ENCODE data around the gene LIX1. TPM values are rescaled to one million over a fixed set of nuclear protein-coding genes. Genes with fewer than 3 reads are reported as not detected.
"Not testable (repeated sequence)": the region's sequence is repeated elsewhere in the genome, so short reads cannot be mapped to it uniquely, and the experiment has no call there.

LIX1 gene
- total RNA-seq, 4 donors from 2014 or later, result under 0.01 TPM; not detected in 2

DNA sequence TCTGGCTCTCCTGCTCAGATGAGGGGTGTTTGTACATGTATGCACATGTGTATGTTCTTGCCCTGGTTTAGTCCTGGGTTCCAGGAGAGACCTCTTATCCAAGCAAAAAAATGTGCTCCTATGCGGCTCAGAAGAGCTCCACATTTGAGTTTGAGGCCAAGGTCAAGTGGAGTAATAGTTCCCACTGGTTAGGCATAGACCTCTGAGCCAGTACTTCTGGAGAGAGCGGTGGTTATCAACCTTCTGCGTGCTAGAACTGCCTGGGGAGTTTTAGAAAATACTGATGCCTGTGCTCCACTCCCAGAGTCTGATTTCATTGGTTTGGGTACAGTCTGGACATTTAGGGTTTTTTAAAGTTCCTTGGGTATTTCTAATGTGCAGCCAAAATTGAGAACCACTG, 51.5 kb downstream of the LIX1 start:
- Histone ChIP-seq H3K27ac (no peak overlapping the region), H3K4me3 (no peak overlapping the region), H3K9me3 (no peaks in the 10 kb centered on the region), H3K36me3 (no peaks in the 10 kb centered on the region), H3K27me3 (no peaks in the 10 kb centered on the region), H3K4me1 (peaks cover 0 to 3% (median 0%) of the 10 kb centered on the region in 4 donors)
- TF ChIP-seq EP300 (IDR thresholded peaks at IDR 0.05) (no peak), POLR2A (IDR thresholded peaks at IDR 0.05) (no peak)
- TF ChIP-seq, protein P1, sequence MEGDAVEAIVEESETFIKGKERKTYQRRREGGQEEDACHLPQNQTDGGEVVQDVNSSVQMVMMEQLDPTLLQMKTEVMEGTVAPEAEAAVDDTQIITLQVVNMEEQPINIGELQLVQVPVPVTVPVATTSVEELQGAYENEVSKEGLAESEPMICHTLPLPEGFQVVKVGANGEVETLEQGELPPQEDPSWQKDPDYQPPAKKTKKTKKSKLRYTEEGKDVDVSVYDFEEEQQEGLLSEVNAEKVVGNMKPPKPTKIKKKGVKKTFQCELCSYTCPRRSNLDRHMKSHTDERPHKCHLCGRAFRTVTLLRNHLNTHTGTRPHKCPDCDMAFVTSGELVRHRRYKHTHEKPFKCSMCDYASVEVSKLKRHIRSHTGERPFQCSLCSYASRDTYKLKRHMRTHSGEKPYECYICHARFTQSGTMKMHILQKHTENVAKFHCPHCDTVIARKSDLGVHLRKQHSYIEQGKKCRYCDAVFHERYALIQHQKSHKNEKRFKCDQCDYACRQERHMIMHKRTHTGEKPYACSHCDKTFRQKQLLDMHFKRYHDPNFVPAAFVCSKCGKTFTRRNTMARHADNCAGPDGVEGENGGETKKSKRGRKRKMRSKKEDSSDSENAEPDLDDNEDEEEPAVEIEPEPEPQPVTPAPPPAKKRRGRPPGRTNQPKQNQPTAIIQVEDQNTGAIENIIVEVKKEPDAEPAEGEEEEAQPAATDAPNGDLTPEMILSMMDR (IDR thresholded peaks at IDR 0.05), result no peak
- DNase-seq (ENCODE audit: low spot score in 2 of 2), result no peak
- 70 to 74% methylated on average over 3 of the region's 3 CpGs for WGBS, 2 donors

DNA sequence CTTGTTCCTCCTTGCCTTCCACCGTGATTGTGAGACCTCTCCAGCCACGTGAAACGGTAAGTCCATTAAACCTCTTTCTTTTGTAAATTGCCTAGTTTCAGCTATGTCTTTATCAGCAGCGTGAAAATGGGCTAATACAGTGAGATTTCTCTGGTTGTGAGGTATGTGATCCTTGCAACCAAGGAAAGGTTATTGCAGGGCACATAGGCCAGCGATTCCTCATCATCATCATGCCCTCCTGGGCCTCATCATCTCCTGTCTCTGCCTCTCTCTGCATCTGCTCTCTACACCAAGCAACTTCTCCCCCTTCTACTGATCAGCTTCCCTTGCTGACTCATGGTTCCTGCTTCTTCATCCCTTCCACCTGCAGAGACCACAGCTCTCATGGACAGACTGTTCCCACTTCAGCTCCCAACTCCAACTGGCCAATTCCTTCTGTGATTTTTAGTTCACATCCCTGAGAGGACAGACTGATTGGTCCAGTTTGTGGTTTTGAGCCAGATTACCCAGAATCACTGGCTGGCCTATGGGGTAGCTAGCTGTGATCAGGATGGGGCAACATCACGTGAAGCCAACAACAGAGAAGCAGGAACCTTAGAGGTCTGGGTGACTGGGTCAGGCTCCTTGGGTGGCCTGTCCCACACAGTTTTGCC, 53.1 kb downstream of the LIX1 start:
- no peak for DNase-seq (ENCODE audit: low spot score in 2 of 2)
- no peaks in the 10 kb centered on the region for H3K36me3 ChIP-seq

DNA sequence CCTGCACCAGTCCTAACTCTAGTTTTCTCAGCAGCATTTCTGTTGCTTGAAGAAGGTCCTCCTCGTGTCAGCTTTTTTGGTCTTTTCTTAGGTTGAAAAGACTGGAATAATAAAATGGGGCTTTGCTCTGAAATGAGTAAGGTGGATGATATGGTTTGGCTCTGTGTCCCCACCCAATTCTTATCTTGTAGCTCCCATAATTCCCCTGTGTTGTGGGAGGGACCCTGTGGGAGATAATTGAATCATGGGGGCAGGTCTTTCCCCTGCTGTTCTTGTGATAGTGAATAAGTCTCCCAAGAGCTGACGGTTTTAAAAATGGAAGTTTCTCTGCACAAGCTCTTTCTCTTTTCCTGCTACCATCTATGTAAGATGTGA, 53.6 kb downstream of the LIX1 start:
- Histone ChIP-seq H3K4me3 (no peak overlapping the region), H3K4me1 (no peaks in the 10 kb centered on the region), H3K9me3 (no peaks in the 10 kb centered on the region), H3K27ac (no peak overlapping the region), H3K27me3 (no peaks in the 10 kb centered on the region), H3K36me3 (no peaks in the 10 kb centered on the region)
- WGBS, 2 donors, result 72 to 83% methylated on average over 2 of the region's 2 CpGs
- no peak for TF ChIP-seq EP300 (IDR thresholded peaks at IDR 0.05)
- TF ChIP-seq POLR2A (IDR thresholded peaks at IDR 0.05), result no peak
- TF ChIP-seq, protein P1 (IDR thresholded peaks at IDR 0.05), result no peak
- DNase-seq (ENCODE audit: low spot score in 2 of 2), result no peak

More for the DNA sequence above, 53.1 kb downstream of the LIX1 start:
- H3K9me3 ChIP-seq, result no peaks in the 10 kb centered on the region
- TF ChIP-seq EP300 (IDR thresholded peaks at IDR 0.05), result no peak
- TF ChIP-seq POLR2A (IDR thresholded peaks at IDR 0.05), result no peak
- TF ChIP-seq, protein P1 (IDR thresholded peaks at IDR 0.05), result no peak
- 77 to 79% methylated on average over 6 of the region's 6 CpGs for WGBS, 2 donors
- no peaks in the 10 kb centered on the region for H3K27me3 ChIP-seq
- H3K27ac ChIP-seq, result no peak overlapping the region
- H3K4me1 ChIP-seq, result no peaks in the 10 kb centered on the region
- H3K4me3 ChIP-seq, result no peak overlapping the region

DNA sequence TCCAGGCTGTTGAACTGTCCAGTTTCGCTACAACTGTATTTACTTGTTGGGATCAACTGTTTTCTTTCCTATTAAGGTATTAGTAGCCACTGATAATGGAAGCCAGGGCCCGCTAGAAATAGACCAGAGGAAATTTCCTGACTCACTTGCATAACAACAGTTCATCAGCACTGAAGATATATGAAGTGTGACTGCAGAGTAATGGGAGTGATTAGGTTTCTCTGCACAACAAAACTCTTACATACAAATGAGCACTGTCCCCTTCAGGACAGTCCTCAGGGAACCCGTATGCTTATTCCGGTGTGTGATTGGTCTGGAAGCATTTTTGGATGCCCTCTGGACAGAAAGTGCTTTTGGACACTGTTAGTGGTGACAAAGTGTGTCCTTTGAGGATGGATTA, 55.3 kb downstream of the LIX1 start:
- no peak for TF ChIP-seq POLR2A (IDR thresholded peaks at IDR 0.05)
- no peak for TF ChIP-seq EP300 (IDR thresholded peaks at IDR 0.05)
- TF ChIP-seq, protein P1 (IDR thresholded peaks at IDR 0.05), result no peak
- H3K4me3 ChIP-seq, result no peak overlapping the region
- DNase-seq (ENCODE audit: low spot score in 2 of 2), result no peak
- no peaks in the 10 kb centered on the region for H3K4me1 ChIP-seq
- WGBS, 2 donors, result 66 to 78% methylated on average over 4 of the region's 4 CpGs
- no peaks in the 10 kb centered on the region for H3K27me3 ChIP-seq
- no peak overlapping the region for H3K27ac ChIP-seq
- H3K36me3 ChIP-seq, result no peaks in the 10 kb centered on the region
- no peaks in the 10 kb centered on the region for H3K9me3 ChIP-seq

DNA sequence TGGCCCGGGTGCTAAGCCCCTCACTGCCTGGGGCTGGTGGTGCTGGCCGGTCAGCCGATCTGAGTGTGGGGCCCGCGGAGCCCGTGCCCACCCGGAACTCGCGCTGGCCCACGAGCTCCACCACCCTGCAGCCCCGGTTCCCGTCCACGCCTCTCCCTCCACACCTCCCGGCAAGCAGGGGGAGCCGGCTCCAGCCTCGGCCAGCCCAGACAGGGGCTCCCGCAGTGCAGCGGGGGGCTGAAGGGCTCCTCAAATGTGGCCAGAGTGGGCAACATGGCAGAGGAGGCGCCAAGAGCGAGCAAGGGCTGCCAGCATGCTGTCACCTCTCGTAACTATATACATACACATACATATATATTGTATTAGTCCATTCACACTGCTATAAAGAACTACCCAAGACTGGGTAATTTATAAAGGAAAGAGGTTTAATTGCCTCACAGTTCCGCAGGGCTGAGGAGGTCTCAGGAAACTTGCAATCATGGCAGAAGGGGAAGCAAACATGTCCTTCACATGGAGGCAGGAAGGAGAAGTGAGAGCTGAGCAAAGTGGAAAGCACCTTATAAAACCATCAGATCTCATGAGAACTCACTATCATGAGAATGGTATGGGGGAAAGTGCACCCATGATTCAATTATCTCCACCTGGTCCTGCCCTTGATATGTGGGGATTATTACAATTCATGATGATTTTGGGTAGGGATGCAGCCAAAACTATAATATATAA, 56.8 kb downstream of the LIX1 start:
- no peaks in the 10 kb centered on the region for H3K9me3 ChIP-seq
- no peaks in the 10 kb centered on the region for H3K4me1 ChIP-seq
- WGBS, 2 donors, result 93 to 94% methylated on average over 7 to 22 of the region's 22 CpGs
- no peaks in the 10 kb centered on the region for H3K27me3 ChIP-seq
- no peak for DNase-seq (ENCODE audit: low spot score in 2 of 2)
- H3K4me3 ChIP-seq, result no peak overlapping the region
- no peaks in the 10 kb centered on the region for H3K36me3 ChIP-seq
- no peak overlapping the region for H3K27ac ChIP-seq
- no peak for TF ChIP-seq POLR2A (IDR thresholded peaks at IDR 0.05)
- TF ChIP-seq, protein P1 (IDR thresholded peaks at IDR 0.05), result no peak
- no peak for TF ChIP-seq EP300 (IDR thresholded peaks at IDR 0.05)

DNA sequence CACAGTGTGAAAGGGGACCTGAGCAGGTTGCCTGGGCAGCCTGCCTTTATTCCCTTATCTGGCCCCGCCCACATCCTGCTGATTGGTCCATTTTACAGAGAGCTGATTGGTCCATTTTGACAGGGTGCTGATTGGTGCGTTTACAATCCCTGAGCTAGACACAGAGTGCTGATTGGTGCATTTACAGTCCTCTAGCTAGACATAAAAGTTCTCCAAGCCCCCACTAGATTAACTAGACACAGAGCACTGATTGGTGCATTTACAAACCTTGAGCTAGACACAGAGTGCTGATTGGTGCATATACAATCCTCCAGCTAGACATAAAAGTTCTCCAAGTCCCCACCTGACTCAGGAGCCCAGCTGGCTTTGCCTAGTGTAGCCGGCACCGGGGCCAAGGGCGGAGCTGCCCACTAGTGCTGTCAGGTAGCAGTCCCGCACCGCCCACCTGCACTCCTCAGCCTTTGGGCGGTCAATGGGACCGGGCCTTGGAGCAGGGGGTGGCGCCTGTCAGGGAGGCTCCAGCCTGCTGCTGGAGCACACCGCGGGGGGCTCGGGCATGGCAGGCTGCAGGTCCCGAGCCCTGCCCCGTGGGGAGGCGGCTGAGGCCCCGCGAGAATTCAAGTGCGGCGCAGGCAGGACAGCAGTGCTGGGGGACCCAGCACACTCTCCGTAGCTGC, 57.5 kb downstream of the LIX1 start:
- not testable (repeated sequence) for DNase-seq (ENCODE audit: low spot score in 2 of 2); H3K27me3 ChIP-seq; H3K9me3 ChIP-seq; H3K27ac ChIP-seq; H3K4me1 ChIP-seq; H3K4me3 ChIP-seq; H3K36me3 ChIP-seq
- 89 to 96% methylated on average over 9 to 20 of the region's 21 CpGs for WGBS, 2 donors
